Measurements from ENCODE around the gene TARP.

- TF ChIP-seq CTCF (IDR thresholded peaks at IDR 0.05; ENCODE audit: insufficient read depth, low read length) (no peak), REST (IDR thresholded peaks at IDR 0.05; ENCODE audit: insufficient replicate concordance, low read depth) (no peak), POLR2AphosphoS5 (IDR thresholded peaks at IDR 0.05; ENCODE audit: low read depth) (no peak)
Observed at GRCh38 chr7:38215115-38215514, 58.3 kb downstream of the TARP start.
